K562 (cell line): Measurements from ENCODE around the gene FAM3C. TPM values are rescaled to one million over a fixed set of nuclear protein-coding genes. Genes with fewer than 3 reads are reported as not detected.
A peak's percentile ranks its signal among the peaks of the same experiment; 100 is the strongest.

Source experiments
- ADNP ChIP-seq: fragments of 200-800 bp; sonication (Bioruptor generic); IDR thresholded peaks from 2 replicates; pipeline ENCODE4 v1.6.1; 2016; ENCODE audit warnings: missing genetic modification characterization, missing compliant biosample characterization
- CBFB ChIP-seq: sonication (generic); formaldehyde crosslinking; IDR thresholded peaks from 2 replicates; pipeline ENCODE4 v1.4.0; 2020; ENCODE audit warnings: mild to moderate bottlenecking, missing genetic modification reagents
- CHD4 ChIP-seq: fragments of 200-600 bp; sonication (generic); IDR thresholded peaks from 3 replicates; pipeline ENCODE4 v1.6.1; 2012; ENCODE audit warnings: low read depth, mild to moderate bottlenecking, mixed read lengths, low read length, inconsistent platforms; ENCODE audit not compliant: insufficient read depth, insufficient replicate concordance, poor library complexity, severe bottlenecking
- FIP1L1 ChIP-seq: fragments of 200-400 bp; formaldehyde crosslinking; IDR thresholded peaks from 2 replicates; pipeline ENCODE4 v1.6.1; 2018; ENCODE audit warnings: mild to moderate bottlenecking, low read depth, low read length; ENCODE audit not compliant: poor library complexity, severe bottlenecking
- GATAD2B ChIP-seq: fragments of 450-650 bp; IDR thresholded peaks from 2 replicates; pipeline ENCODE4 v1.6.1; 2017; ENCODE audit warnings: mild to moderate bottlenecking, borderline replicate concordance
- HNRNPK ChIP-seq: fragments of 200-400 bp; formaldehyde crosslinking; IDR thresholded peaks from one replicate; pipeline ENCODE4 v1.6.1; 2018; ENCODE audit warnings: mild to moderate bottlenecking, low read depth, low read length; ENCODE audit not compliant: poor library complexity, severe bottlenecking
- KAT8 ChIP-seq: fragments of 450-650 bp; IDR thresholded peaks from 2 replicates; pipeline ENCODE4 v1.6.1; 2016; ENCODE audit warnings: low read depth, mild to moderate bottlenecking
- KLF10 ChIP-seq: fragments of 250-450 bp; sonication (Bioruptor Pico); IDR thresholded peaks from 2 replicates; pipeline ENCODE4 v1.6.1; 2021; ENCODE audit warnings: matching md5 sums
- RAD51 ChIP-seq: fragments of 450-650 bp; IDR thresholded peaks from 2 replicates; pipeline ENCODE4 v1.7.1; 2016; ENCODE audit warnings: low read depth, mild to moderate bottlenecking, borderline replicate concordance
- RBM25 ChIP-seq: fragments of 200-400 bp; formaldehyde crosslinking; IDR thresholded peaks from 2 replicates; pipeline ENCODE4 v1.6.1; 2018; ENCODE audit warnings: low read length, low read depth, moderate library complexity; ENCODE audit not compliant: severe bottlenecking
- RFX1 ChIP-seq: fragments of 450-650 bp; IDR thresholded peaks from 2 replicates; pipeline ENCODE4 v1.6.1; 2016; ENCODE audit warnings: mild to moderate bottlenecking, moderate library complexity
- SP2 ChIP-seq: IDR thresholded peaks from 2 replicates; pipeline ENCODE4 v1.6.1; 2011; ENCODE audit warnings: mild to moderate bottlenecking, low read depth, low read length, moderate library complexity; ENCODE audit not compliant: poor library complexity, severe bottlenecking; ENCODE audit errors: extremely low read depth
- TAL1 ChIP-seq: fragments of 450-650 bp; IDR thresholded peaks from 2 replicates; pipeline ENCODE4 v1.6.1; 2016; ENCODE audit warnings: mild to moderate bottlenecking
- ZBTB17 ChIP-seq: fragments of 450-650 bp; formaldehyde crosslinking; IDR thresholded peaks from 2 replicates; pipeline ENCODE4 v1.4.0; 2020; ENCODE audit warnings: mild to moderate bottlenecking
- ZNF23 ChIP-seq: fragments of 250-450 bp; sonication (Bioruptor Pico); IDR thresholded peaks from 2 replicates; pipeline ENCODE4 v1.4.0; 2020; ENCODE audit warnings: mild to moderate bottlenecking
- ZNF24 ChIP-seq: fragments of 450-650 bp; IDR thresholded peaks from 2 replicates; pipeline ENCODE4 v1.6.1; 2016
- ZNF589 ChIP-seq: fragments of 200-800 bp; sonication (Bioruptor generic); IDR thresholded peaks from 2 replicates; pipeline ENCODE4 v1.6.1; 2016; ENCODE audit warnings: low read depth, missing genetic modification characterization, missing compliant biosample characterization
- polyA plus RNA-seq, 8 experiments: library from polyadenylated mRNA; depleted of rRNA in 4 of 8; stranded (reverse) in 5 of 8; unstranded in 3 of 8; fragments of >200 nt; fragmentation: Nextera tagmentation in 2 of 8; fragmentation: Illumina TruSeq in 1 of 8; extraction: Ambion mirVana in 2 of 8; extraction: Trizol in 1 of 8; gene quantifications; 2 replicates each; pipeline versions ENCODE4 v1.2.1 to v1.2.3, GENCODE V29; 2011 to 2014; ENCODE audit warnings: inconsistent platforms in 1 of 8, missing spikeins in 1 of 8
- total RNA-seq, 7 experiments: library from RNA; depleted of rRNA in 6 of 7; stranded (reverse); fragments of >200 nt in 6 of 7; fragmentation: Illumina TruSeq in 2 of 7; extraction: Trizol in 2 of 7; gene quantifications; 2 replicates each; pipeline versions ENCODE4 v1.2.1 to v1.2.3, GENCODE V29; 2011 to 2021; ENCODE audit warnings: low replicate concordance in 1 of 7
- TF ChIP-seq, protein P1 (sequence below): fragments of 450-650 bp; formaldehyde crosslinking; IDR thresholded peaks from 2 replicates; pipeline ENCODE4 v1.4.0; 2020; ENCODE audit warnings: mild to moderate bottlenecking, moderate library complexity
- TF ChIP-seq, protein P2 (sequence below): IDR thresholded peaks from 2 replicates; pipeline ENCODE4 v1.6.1; 2014; ENCODE audit warnings: antibody characterized with exemption
- TF ChIP-seq, protein P3 (sequence below): fragments of 250-450 bp; sonication (Bioruptor Pico); IDR thresholded peaks from 2 replicates; pipeline ENCODE4 v1.5.0; 2021

FAM3C gene
- total and polyA plus RNA-seq, 9 of the 15 experiments (the other 6 are each of a cell fraction or from before 2014, with no cell fraction given), result 10.6 to 42.6 (median 30.0) TPM

DNA sequence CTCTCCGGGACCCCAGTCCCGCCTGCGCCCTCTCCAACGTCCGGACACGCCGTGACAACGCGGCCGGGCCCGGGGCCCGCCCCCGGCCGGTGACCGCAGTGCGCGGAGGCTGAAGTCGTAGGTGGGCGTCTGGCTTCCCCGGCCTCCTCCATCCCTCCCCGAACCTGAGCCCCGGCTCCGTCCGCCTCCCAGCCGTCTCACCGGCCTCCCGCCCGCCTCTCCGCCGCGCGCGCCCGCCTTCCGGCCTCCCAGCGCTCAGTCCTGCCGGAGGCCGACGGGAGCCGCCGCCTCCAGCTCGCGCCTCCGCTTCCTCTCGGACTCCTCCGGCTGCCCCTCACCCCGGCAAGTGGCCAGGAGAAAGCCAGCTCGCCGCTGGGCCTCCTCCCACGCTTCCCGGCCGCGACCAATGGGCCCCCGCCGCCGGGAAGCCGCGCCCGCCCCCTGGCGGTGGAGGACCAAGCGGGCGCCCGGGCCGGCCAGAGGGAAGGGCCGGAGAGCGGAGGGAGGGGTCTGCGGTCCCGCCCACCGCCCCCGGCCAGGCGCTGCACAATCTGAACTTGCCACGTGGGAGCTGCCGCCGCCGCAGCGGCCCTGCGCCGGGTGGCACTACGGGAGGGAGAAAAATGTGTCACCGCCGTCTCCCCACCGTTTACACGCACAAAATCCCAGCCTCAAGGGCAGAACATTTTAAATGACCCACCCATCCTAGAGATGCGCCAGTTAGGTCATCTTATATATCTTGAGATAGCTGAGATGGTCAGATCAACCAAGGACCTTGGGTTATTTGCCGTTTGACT lies at the start of gene FAM3C (continued):
- TF ChIP-seq ZNF589 (CRISPR knock-in tag) (no peak; the same call in 1 of the 2 replicates), FIP1L1 (peak; percentile 99), SP2 (peak; percentile 78), KLF10 (no peak), ZNF23 (CRISPR knock-in tag) (no peak), KAT8 (no peak), RFX1 (no peak), CHD4 (peak; percentile 13), TAL1 (no peak; the same call in 1 of the 2 replicates), GATAD2B (peak; percentile 98), HNRNPK (peak; percentile 19), RBM25 (peak; percentile 99), ADNP (no peak), CBFB (CRISPR knock-in tag) (peak; percentile 56; the same call in 1 of the 2 replicates), RAD51 (peak; percentile 73; the same call in 1 of the 2 replicates), ZBTB17 (no peak; the same call in 1 of the 2 replicates), ZNF24 (peak; percentile 68; the same call in 1 of the 2 replicates)
- TF ChIP-seq, protein P1, sequence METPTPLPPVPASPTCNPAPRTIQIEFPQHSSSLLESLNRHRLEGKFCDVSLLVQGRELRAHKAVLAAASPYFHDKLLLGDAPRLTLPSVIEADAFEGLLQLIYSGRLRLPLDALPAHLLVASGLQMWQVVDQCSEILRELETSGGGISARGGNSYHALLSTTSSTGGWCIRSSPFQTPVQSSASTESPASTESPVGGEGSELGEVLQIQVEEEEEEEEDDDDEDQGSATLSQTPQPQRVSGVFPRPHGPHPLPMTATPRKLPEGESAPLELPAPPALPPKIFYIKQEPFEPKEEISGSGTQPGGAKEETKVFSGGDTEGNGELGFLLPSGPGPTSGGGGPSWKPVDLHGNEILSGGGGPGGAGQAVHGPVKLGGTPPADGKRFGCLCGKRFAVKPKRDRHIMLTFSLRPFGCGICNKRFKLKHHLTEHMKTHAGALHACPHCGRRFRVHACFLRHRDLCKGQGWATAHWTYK (CRISPR knock-in tag), result no peak
- TF ChIP-seq, protein P2, sequence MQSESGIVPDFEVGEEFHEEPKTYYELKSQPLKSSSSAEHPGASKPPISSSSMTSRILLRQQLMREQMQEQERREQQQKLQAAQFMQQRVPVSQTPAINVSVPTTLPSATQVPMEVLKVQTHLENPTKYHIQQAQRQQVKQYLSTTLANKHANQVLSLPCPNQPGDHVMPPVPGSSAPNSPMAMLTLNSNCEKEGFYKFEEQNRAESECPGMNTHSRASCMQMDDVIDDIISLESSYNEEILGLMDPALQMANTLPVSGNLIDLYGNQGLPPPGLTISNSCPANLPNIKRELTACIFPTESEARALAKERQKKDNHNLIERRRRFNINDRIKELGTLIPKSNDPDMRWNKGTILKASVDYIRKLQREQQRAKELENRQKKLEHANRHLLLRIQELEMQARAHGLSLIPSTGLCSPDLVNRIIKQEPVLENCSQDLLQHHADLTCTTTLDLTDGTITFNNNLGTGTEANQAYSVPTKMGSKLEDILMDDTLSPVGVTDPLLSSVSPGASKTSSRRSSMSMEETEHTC, result peak; percentile 65; the same call in 1 of the 2 replicates
- TF ChIP-seq, protein P3, sequence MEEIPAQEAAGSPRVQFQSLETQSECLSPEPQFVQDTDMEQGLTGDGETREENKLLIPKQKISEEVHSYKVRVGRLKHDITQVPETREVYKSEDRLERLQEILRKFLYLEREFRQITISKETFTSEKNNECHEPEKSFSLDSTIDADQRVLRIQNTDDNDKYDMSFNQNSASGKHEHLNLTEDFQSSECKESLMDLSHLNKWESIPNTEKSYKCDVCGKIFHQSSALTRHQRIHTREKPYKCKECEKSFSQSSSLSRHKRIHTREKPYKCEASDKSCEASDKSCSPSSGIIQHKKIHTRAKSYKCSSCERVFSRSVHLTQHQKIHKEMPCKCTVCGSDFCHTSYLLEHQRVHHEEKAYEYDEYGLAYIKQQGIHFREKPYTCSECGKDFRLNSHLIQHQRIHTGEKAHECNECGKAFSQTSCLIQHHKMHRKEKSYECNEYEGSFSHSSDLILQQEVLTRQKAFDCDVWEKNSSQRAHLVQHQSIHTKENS, result no peak
